Activated naive CD4-positive, alpha-beta T cell treated with anti-CD3 and anti-CD28 coated beads, Interleukin-2, amount 50 U/mL, for 24 hours (primary cell): Measurements from ENCODE around the gene MRPL17.

Experiments
- H3K27ac Mint-ChIP-seq: one replicate; pipeline ENCODE4 v1.8.0; 2021; ENCODE audit warnings: mild to moderate bottlenecking, mixed read lengths
- H3K27me3 Mint-ChIP-seq: one replicate; pipeline ENCODE4 v1.8.0; 2021; ENCODE audit warnings: mixed read lengths
- H3K36me3 Mint-ChIP-seq: one replicate; pipeline ENCODE4 v1.8.0; 2021; ENCODE audit warnings: mixed read lengths
- H3K4me1 Mint-ChIP-seq: one replicate; pipeline ENCODE4 v1.8.0; 2021; ENCODE audit warnings: mixed read lengths
- H3K4me3 Mint-ChIP-seq: one replicate; pipeline ENCODE4 v1.8.0; 2021; ENCODE audit warnings: mild to moderate bottlenecking, mixed read lengths
- H3K9me3 Mint-ChIP-seq: one replicate; pipeline ENCODE4 v1.8.0; 2021; ENCODE audit warnings: mixed read lengths

The MRPL17 gene

DNA sequence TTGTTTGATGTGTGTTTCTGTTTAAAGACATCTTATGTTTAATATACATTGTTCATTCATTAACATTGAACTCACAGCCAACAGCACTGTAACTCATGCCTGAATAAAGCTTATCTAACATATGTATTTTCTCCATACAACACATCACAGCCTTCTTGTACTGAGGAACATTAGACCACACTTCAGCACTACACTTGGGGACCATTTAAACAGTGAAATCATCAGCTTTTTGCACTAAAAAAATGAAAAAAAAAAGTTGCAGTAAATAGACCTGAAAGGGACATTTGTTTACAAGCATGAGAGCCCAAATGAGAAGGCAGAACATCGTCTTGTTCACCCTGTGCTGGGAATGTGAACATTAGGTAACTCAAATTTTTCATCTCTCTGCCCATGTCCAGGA lies 48.6 kb downstream of the MRPL17 start:
- no peak overlapping the region for H3K27ac Mint-ChIP-seq
- no peaks in the 10 kb centered on the region for H3K27me3 Mint-ChIP-seq
- H3K9me3 Mint-ChIP-seq, result no peaks in the 10 kb centered on the region
- H3K4me1 Mint-ChIP-seq, result no peaks in the 10 kb centered on the region
- no peak overlapping the region for H3K4me3 Mint-ChIP-seq
- peaks cover 4% of the 10 kb centered on the region for H3K36me3 Mint-ChIP-seq

DNA sequence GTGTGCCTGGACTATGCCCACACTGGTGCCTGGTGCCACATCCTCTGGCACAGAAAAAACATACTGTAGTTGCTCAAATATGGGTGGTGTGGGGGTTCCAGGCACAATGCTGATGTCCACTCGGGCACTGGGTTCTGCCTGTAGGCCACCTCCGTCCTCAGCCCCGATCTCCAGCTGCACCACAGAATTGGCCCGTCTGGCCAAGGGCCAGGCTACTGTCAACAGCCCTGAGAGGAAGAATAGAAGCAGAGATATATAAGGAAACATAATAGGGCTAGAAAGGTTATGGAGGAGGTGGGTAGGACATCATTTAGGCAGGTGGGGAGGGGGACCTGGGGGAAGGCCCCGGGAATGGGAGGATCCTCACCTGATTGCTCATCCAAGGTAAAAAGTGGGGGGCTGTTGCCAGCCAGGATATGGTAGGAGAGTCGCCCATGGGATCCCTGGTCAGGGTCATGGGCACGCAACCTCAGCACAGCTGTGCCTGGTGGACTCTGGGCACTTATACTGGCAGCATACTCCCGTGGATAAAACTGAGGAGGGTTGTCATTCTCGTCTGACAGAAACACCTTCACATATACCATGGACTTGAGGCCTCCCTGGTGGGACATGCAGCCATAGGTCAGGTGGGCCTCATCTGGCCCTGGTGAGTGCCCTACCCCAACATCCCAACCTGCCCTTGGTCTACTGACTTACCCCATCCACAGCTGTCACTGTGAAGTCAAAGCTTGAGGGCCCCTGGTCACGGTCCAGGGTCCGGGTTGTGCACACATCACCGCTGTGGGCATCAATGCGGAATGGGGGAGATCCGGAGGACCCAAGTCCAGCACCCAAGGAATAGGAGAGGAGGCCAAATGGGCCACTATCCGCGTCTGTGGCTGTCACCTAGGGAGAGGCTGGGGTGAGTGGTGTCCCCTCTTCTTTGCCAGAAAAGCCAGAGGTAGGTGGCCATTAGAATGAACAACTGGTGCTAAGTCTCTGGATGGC lies 49.4 kb downstream of the MRPL17 start:
- no peaks in the 10 kb centered on the region for H3K27me3 Mint-ChIP-seq
- peaks cover 4% of the 10 kb centered on the region for H3K36me3 Mint-ChIP-seq
- no peak overlapping the region for H3K27ac Mint-ChIP-seq
- no peaks in the 10 kb centered on the region for H3K9me3 Mint-ChIP-seq
- H3K4me1 Mint-ChIP-seq, result no peaks in the 10 kb centered on the region
- H3K4me3 Mint-ChIP-seq, result no peak overlapping the region

DNA sequence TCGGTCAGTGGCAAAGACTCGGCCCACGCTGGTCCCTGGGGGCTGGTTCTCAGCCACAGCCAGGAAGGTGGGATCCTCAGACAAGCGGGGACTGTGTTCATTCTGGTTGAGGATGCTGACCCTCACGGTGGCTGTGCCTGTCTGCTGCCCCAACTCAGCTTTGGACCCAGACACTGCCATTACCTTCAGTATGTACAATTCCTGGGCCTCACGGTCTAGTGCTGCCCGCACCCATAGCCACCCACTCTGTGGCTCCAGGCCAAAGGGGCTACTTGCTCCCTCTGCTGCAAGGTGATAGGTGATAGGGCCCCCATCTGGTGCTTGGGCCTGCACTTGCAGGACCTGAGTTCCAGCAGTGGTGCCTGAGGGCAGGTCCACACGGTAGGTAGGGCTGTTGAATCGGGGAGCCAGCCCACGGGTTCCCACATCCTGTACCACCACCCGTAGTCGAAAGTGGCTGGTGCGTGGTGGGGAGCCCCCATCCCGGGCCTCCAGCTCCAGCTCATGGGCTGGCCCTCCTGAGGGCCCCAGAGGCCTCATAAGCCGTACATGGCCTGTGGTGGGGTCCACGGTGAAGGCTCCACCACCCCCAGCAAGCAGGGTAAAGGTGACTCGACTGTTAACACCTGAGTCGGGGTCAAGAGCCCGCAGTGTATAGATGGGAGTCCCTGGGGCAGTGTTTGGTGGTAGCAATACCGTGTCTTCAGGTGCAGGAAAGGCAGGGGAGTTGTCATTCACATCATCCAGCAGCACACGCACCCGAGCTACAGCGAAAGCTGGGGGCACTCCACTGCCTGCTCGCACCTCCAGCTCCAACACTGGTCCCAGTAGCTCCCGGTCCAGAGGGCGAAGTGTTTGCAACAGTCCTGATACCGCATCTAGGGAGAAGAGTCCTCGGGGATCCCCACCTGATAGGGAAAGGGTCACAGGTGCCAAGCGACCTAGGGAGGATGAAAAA lies 50.7 kb downstream of the MRPL17 start:
- no peak overlapping the region for H3K4me3 Mint-ChIP-seq
- no peaks in the 10 kb centered on the region for H3K27me3 Mint-ChIP-seq
- H3K9me3 Mint-ChIP-seq, result no peaks in the 10 kb centered on the region
- H3K36me3 Mint-ChIP-seq, result peaks cover 4% of the 10 kb centered on the region
- peaks cover 11% of the 10 kb centered on the region for H3K4me1 Mint-ChIP-seq
- H3K27ac Mint-ChIP-seq, result no peak overlapping the region

DNA sequence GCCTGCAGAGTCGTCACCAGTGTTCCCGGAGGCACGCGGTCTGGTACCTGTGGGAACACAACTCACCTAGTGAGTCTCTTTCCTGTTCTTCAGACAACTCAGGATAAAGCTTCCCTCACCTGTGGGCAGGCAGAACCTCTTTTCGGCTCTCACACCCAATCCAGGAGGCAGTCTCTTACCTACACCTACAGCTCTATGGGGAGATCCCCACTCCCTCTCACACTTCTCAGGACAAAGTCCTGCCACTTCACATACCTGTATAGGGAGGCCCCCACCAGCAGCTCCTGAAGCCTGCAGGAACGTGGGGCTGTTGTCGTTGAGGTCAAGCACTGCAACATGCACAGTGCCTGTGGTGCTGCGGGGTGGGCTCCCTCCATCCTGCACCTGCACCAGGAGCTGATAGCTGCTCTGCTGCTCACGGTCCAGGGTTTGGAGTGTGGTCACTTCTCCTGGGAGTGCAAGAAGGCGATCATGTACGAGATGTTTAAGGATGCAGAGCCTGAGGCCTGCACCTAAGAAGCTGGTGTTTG lies 51.7 kb downstream of the MRPL17 start:
- Mint-ChIP-seq H3K4me3 (no peak overlapping the region), H3K4me1 (peaks cover 20% of the 10 kb centered on the region), H3K27ac (no peak overlapping the region), H3K9me3 (no peaks in the 10 kb centered on the region), H3K27me3 (no peaks in the 10 kb centered on the region), H3K36me3 (peaks cover 4% of the 10 kb centered on the region)

DNA sequence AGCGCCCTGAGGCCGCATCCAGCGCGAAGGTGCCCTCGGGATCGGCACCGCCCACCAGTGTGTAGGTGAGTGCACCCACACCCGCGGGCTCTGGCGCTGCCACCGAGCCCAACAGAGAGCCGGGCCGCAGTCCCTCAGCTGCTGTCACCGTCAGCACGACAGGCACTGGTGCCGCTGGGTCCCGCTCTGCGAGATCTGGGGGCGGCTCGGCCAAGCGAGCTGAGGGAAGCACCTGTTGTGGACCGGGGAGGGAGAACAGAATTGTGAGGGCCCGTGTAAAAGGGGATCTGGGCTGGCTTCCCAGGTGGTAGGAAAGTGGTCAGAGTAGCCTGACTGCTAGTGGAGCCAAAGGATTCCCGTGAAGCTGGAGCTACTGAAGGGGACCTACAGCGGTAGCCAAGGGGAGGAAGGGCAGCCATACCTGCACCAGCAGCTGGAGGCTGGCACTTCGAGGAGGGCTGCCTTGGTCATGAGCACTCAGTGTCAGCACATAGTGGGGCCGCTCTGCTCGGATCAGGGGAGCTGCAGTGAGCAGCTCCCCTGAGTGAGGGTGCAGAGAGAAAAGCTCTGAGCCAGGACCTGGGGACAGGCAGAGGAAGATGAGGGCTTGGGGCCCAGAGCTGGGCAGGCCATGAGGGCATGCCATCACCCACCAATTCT lies 52.4 kb downstream of the MRPL17 start:
- peaks cover 4% of the 10 kb centered on the region for H3K36me3 Mint-ChIP-seq
- H3K9me3 Mint-ChIP-seq, result no peaks in the 10 kb centered on the region
- H3K4me1 Mint-ChIP-seq, result peaks cover 22% of the 10 kb centered on the region
- no peak overlapping the region for H3K27ac Mint-ChIP-seq
- H3K27me3 Mint-ChIP-seq, result no peaks in the 10 kb centered on the region
- H3K4me3 Mint-ChIP-seq, result no peak overlapping the region
